Fibroblast of skin of scalp (primary cell): Measurements from ENCODE around the gene HSPA12B.

ENCODE experiments used
- DNase-seq: peaks from one replicate; pipeline ENCODE4 v3.0.0-alpha.2; 2013

The HSPA12B gene

GRCh38 chr20:3767427-3768341 lies 35.2 kb downstream of the HSPA12B start, which contains the start of gene ADISSP:
Gene ADISSP (minus strand): TSS chr20:3767753. CDS start chr20:3760100, 7,653 bp downstream.
- peak; percentile 99 for DNase-seq

- peak; percentile 88 for DNase-seq
These were observed 36.1 kb downstream of the HSPA12B start for GRCh38 chr20:3768342-3769130.

DNA sequence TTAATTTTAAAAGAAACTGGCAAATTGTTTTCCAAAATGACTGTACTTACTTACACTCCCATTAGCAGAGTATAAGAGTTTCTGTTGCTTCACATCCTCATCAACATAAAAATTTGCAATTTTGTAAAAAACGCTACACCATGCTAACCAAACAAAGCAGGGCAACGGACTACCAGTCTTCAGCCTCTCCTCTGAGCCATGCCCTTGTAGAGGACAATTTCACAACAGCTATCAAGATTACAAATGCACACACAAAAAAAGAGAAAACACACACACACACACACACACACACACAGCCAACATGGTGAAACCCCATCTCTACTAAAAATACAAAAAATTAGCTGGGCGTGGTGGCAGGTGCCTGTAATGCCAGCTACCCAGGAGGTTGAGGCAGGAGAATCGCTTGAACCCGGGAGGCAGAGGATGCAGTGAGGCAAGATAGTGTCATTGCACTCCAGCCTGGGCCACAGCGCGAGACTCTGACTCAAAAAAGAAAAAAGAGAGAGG lies 39.1 kb downstream of the HSPA12B start:
- no peak for DNase-seq

DNA sequence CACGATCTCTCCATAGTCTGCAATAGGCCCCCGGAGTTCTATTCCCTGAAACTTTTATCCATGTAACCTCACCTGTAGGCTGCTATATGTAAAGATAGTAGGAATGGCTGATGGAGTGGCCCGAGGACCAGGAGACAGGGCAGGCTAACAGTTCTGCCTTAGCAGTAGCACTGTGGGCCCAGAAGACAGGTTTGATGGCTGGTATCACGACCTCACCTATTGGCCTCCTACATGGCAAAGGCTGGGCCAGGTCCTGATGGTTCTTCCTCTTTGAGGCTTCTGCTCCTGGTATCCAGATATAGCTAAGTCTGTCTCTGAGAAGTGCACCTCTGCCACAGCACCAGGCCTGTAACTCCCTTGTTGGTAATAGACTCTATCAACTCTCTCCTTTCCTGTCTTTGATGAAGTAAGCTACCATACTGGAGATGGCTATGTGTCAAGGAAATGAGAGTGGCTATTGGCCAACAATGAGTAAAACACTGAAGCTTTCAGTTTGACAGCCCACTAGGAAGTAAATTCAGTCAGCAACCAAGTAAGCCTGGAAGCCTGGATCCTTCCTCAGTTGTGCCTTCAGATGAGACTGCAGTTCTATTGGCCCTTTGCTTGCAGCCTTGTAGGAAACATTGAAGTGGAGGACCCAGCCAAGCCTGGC lies 43.1 kb downstream of the HSPA12B start:
- no peak for DNase-seq

- DNase-seq: no peak
These were observed 44.9 kb downstream of the HSPA12B start for GRCh38 chr20:3777381-3777715.

DNA sequence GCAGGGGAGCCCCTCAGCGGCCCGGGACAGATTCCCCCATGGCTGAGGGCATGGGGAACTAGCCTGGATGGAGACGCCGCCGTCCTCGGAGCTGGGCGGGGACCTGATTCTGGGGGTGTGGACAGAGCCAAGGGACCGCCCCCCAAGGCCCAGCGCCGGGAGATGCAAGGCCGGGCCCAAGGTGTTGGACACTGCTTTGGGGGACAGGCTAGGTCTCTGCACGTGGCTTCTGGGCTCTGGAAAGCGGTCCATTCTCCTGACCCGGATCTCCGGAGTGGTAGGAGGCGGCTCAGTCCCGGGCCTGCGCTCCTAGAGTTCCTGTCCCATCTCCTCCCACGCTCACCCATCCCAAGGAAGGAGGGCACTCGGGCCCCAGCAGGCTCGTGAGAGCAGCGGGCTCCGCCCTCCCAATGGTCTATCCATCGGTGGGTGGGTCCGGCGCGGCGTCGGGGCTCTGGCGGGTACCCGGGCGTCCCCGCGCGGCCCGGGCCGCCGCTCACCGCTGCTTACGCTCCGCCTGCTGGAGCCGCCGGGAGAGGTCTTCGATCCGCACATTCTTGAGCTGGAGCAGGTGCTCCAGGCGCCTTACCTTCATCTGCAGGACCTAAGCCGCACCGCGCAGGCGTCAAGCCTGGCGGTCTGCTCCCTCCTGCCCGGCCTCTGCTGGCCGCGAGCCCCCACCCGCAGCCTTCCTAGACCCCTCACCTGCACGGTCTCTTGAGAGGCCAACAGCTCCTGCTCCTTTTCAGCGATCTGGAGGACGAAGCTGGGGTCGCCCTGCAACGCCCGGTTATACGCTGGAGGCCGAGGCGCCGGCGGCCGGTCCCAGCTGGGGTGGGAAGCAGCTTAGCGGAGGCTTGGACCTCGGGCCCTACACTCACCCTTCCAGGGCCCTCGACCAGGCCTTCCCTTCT lies 45.5 kb downstream of the HSPA12B start:
- DNase-seq: peak; percentile 49

GRCh38 chr20:3778976-3779375 lies 46.5 kb downstream of the HSPA12B start:
- no peak for DNase-seq

- DNase-seq: peak; percentile 96
These were observed 48.8 kb downstream of the HSPA12B start, which contains the start of gene SPEF1 for GRCh38 chr20:3781153-3781910. Gene SPEF1 (minus strand): TSS chr20:3781448. CDS start chr20:3781287, 161 bp downstream.

DNA sequence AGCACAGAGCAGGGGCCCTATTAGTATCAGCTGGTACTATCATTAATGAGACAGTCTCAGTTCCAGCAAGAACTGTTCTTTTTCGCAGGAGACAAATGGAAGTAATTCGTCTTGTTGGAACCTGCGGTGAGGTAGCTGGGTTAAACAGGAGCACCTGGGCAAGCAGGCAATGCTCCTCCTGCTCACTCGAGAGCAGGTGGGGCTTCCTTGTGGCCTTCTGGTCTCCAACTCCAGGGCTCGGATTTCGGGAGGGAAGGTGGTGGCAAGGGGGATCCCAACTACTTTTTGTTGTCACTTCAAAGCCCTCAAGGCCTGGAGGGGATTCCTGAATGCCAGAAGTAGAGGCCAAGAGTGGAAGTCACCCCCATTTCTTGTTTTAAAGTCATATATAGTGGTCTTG lies 50.1 kb downstream of the HSPA12B start:
- DNase-seq: no peak

DNA sequence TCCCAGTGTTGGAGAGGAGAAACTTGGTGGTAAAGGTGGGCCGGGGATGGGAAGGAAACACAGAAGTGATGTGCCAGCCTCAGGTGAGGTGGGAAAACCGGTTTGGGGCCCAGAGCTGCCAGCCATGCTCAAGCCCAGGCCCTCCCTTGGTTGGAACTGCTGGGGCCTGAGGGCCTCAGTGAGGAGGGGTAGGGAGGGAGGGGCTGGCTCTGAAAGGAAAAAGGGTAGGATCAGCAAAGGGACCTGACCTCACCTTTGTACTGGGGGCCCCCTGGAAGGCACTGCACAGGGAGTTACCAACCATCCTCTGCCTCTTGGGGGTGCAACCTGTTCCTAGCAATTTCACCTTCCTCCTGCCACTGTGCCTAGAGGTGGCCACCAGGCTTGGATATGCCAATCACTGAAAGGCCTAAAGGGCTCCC lies 50.6 kb downstream of the HSPA12B start:
- DNase-seq: no peak

DNA sequence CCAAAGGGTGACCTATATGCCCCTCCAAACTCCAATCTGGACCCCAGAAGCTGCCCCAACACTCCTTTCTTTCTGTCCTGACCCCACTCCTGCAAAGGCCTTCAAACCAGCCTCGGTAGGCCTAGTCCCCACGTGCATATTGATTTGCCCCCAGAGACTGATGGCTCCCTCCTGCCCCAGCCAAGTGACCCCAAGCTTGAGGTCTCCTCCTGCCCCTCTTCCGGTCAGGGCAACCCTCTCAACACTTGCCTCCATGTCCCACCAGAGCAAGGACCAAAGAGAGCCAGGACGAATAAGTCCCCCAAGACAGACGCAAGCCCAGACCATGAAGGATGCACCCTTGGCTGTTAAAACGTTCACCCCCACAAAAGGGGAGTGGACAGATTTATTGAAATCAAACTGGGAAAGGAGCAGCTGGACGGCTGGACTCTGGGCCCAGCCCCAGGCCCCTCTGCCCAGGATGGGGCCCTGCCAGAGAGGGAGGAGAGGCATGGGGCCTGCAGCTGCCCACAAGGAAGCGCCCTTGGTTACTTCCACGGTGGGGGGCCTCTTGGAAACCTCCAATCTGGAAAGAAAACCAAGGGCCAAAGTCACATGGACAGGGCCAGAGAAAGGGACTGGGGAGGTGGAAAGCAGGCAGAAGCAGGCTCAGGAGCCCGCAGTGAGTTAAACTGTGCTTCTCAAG lies 51.2 kb downstream of the HSPA12B start:
- no peak for DNase-seq

DNA sequence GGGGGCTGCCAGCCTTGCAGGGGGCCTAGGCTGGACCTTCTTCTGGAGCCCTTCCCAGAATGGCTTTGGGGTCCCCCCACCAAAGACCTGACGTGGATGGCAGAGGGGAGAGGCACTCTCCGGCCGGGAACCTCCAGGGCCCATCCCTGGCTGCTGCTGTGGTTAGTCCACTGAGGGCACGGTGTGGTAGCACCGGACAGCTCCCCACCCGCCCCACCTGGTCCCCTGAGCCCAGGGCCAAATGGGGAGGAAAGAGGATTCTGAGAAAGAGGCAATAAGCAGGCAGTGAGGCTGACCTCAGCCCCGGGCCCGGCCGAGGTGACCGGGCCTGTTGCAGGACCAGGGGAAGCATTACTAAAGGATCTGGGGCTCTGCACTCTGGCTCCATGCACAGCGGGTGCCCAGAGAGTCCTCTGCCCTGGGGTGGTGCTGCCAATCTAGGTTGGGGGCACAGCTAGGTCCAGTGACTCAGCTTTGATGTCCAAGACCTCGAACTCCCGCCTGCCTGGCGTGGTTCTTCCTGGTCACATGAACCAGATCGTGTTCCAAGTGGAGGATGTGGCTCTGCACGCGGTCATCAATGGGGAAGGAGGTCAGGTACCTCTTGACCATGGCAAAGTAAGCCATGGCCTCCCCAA lies 51.9 kb downstream of the HSPA12B start:
- no peak for DNase-seq

- no peak for DNase-seq
These were observed 52.4 kb downstream of the HSPA12B start for GRCh38 chr20:3784863-3785239.

GRCh38 chr20:3785240-3786125 lies 53.0 kb downstream of the HSPA12B start:
- DNase-seq: no peak

GRCh38 chr20:3786126-3786484 lies 53.6 kb downstream of the HSPA12B start:
- peak; percentile 48 for DNase-seq

GRCh38 chr20:3786665-3787323 lies 54.3 kb downstream of the HSPA12B start, which contains the start of gene CENPB:
Gene CENPB (minus strand): TSS chr20:3786740. CDS start chr20:3786483, 257 bp downstream.
- peak; percentile 89 for DNase-seq

GRCh38 chr20:3787324-3788014 lies 55.0 kb downstream of the HSPA12B start:
- DNase-seq: peak; percentile 17
